GM12878 (cell line): ENCODE results near the gene GMPPA.

Experiments
- ATF3 ChIP-seq: IDR thresholded peaks from 2 replicates; pipeline ENCODE4 v1.6.1; 2011; ENCODE audit warnings: low read depth, mild to moderate bottlenecking, low read length, moderate library complexity, borderline replicate concordance; ENCODE audit errors: extremely low read depth
- BHLHE40 ChIP-seq, 2 experiments: fragments of 450-650 bp in 1 of 2; IDR thresholded peaks; 2 replicates each; pipeline ENCODE4 v1.6.1; 2011 to 2017; ENCODE audit warnings: low read depth in 2 of 2, borderline replicate concordance in 1 of 2, improper control_type of control experiment in 1 of 2, low read length in 1 of 2, mild to moderate bottlenecking in 1 of 2
- CREB1 ChIP-seq: IDR thresholded peaks from 2 replicates; pipeline ENCODE4 v1.6.1; 2012; ENCODE audit warnings: low read depth, mild to moderate bottlenecking, inconsistent platforms
- POLR2A ChIP-seq: IDR thresholded peaks from 2 replicates; pipeline ENCODE4 v1.6.1; 2011; ENCODE audit warnings: low read depth, mild to moderate bottlenecking, low read length
- POLR2AphosphoS5 ChIP-seq: IDR thresholded peaks from 2 replicates; pipeline ENCODE4 v1.6.1; 2011; ENCODE audit warnings: mild to moderate bottlenecking, low read length, inconsistent platforms
- RAD21 ChIP-seq: IDR thresholded peaks from 2 replicates; pipeline ENCODE4 v1.6.1; 2011; ENCODE audit warnings: mild to moderate bottlenecking, low read depth, low read length, moderate library complexity; ENCODE audit not compliant: insufficient read depth
- TAF1 ChIP-seq: IDR thresholded peaks from 2 replicates; pipeline ENCODE4 v1.6.1; 2011; ENCODE audit warnings: mild to moderate bottlenecking, low read depth, low read length, borderline replicate concordance
- TF ChIP-seq, protein P1 (sequence below), 3 experiments: IDR thresholded peaks in 2 of 3; conservative IDR thresholded peaks in 1 of 3; 2 replicates each; pipeline ENCODE4 v1.5.1; 2011; ENCODE audit warnings: low read depth in 3 of 3, low read length in 3 of 3, mild to moderate bottlenecking in 3 of 3, control low read depth in 2 of 3, moderate library complexity in 2 of 3, inconsistent platforms in 1 of 3, mixed read lengths in 1 of 3; ENCODE audit not compliant: control insufficient read depth in 2 of 3, insufficient read depth in 1 of 3; ENCODE audit errors: extremely low read depth in 1 of 3

- no peak for TF ChIP-seq RAD21
- TF ChIP-seq, protein P1, sequence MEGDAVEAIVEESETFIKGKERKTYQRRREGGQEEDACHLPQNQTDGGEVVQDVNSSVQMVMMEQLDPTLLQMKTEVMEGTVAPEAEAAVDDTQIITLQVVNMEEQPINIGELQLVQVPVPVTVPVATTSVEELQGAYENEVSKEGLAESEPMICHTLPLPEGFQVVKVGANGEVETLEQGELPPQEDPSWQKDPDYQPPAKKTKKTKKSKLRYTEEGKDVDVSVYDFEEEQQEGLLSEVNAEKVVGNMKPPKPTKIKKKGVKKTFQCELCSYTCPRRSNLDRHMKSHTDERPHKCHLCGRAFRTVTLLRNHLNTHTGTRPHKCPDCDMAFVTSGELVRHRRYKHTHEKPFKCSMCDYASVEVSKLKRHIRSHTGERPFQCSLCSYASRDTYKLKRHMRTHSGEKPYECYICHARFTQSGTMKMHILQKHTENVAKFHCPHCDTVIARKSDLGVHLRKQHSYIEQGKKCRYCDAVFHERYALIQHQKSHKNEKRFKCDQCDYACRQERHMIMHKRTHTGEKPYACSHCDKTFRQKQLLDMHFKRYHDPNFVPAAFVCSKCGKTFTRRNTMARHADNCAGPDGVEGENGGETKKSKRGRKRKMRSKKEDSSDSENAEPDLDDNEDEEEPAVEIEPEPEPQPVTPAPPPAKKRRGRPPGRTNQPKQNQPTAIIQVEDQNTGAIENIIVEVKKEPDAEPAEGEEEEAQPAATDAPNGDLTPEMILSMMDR (IDR thresholded peaks at IDR 0.05 in 2 of 3, conservative IDR thresholded peaks at IDR 0.05 in 1 of 3; ENCODE audit: control insufficient read depth in 2 of 3, extremely low read depth in 1 of 3, insufficient read depth in 1 of 3, low read depth in 3 of 3, low read length in 3 of 3), result no peak
- no peak for TF ChIP-seq BHLHE40 (IDR thresholded peaks at IDR 0.05; ENCODE audit: borderline replicate concordance in 1 of 2, low read depth in 2 of 2, low read length in 1 of 2)
- no peak for TF ChIP-seq POLR2AphosphoS5
- no peak for TF ChIP-seq ATF3
- TF ChIP-seq CREB1, result no peak
- no peak for TF ChIP-seq TAF1
- no peak for TF ChIP-seq POLR2A
Measured at GRCh38 chr2:219522111-219523030, 23.7 kb downstream of the GMPPA start.
